GM18519 (cell line): ENCODE data around the gene DNAAF5.
A peak's percentile ranks its signal among the peaks of the same experiment; 100 is the strongest.

Experiments
- ATAC-seq: cut with Tn5 transposase; IDR thresholded peaks from one replicate; pipeline ENCODE4 v1.9.1; 2021; ENCODE audit warnings: mild to moderate bottlenecking, moderate library complexity; ENCODE audit not compliant: unreplicated experiment, low FRiP score

Gene DNAAF5

GRCh38 chr7:828793-829561 is 102.5 kb downstream of the DNAAF5 start:
- ATAC-seq = no peak

- no peak for ATAC-seq
These were observed 103.6 kb downstream of the DNAAF5 start for GRCh38 chr7:830069-830468.

GRCh38 chr7:831596-832166 is 105.2 kb downstream of the DNAAF5 start:
- ATAC-seq = peak; percentile 55

GRCh38 chr7:832167-832967 is 105.9 kb downstream of the DNAAF5 start, which contains the start of gene SUN1:
Gene SUN1 (plus strand): TSS chr7:832476. CDS start chr7:832525, 49 bp downstream.
- peak; percentile 25 for ATAC-seq

- no peak for ATAC-seq
These were observed 106.5 kb downstream of the DNAAF5 start for GRCh38 chr7:832968-833424.

- no peak for ATAC-seq
These were observed 107.2 kb downstream of the DNAAF5 start for GRCh38 chr7:833601-834258.

GRCh38 chr7:834277-834676 is 107.8 kb downstream of the DNAAF5 start:
- ATAC-seq = no peak

GRCh38 chr7:835021-835420 is 108.5 kb downstream of the DNAAF5 start:
- no peak for ATAC-seq

- ATAC-seq = no peak
These were observed 109.2 kb downstream of the DNAAF5 start for GRCh38 chr7:835485-836401.
